Suppressor macrophage treated with lipopolysaccharide for 1 hour (primary cell): ENCODE data around the gene CRK.
"Not testable (repeated sequence)": the region's sequence is repeated elsewhere in the genome, so short reads cannot be mapped to it uniquely, and the experiment has no call there.

Experiments used
- DNase-seq, 3 donors: peaks; one replicate each; pipeline ENCODE4 v3.0.0-alpha.2; 2020 to 2022

The CRK gene

GRCh38 chr17:1462164-1463112 lies 6.4 kb upstream of the CRK start:
- peak; percentile 33 to 35 (median 35) for DNase-seq

GRCh38 chr17:1461198-1461944 lies 5.3 kb upstream of the CRK start:
- peak; percentile 83 to 87 (median 84) for DNase-seq

GRCh38 chr17:1460233-1460632 lies 4.2 kb upstream of the CRK start:
- no peak for DNase-seq

- DNase-seq, result peak; percentile 70 to 82 (median 74)
Measured at GRCh38 chr17:1455291-1455796, 688 bp downstream of the CRK start.

- DNase-seq, result no peak
Measured at GRCh38 chr17:1454541-1454940, 1.5 kb downstream of the CRK start.

- DNase-seq, result not testable (repeated sequence)
Measured at GRCh38 chr17:1453694-1454093, 2.3 kb downstream of the CRK start.

GRCh38 chr17:1452836-1453235 lies 3.2 kb downstream of the CRK start:
- no peak for DNase-seq

- DNase-seq, result not testable (repeated sequence)
Measured at GRCh38 chr17:1450261-1450660, 5.8 kb downstream of the CRK start.

- DNase-seq, result no peak
Measured at GRCh38 chr17:1449412-1449967, 6.5 kb downstream of the CRK start.

- peak in 1 of 3 donors; percentile 17 for DNase-seq
Measured at GRCh38 chr17:1447052-1447451, 9.0 kb downstream of the CRK start.

- DNase-seq, result no peak
Measured at GRCh38 chr17:1446201-1446600, 9.8 kb downstream of the CRK start.

- DNase-seq, result not testable (repeated sequence)
Measured at GRCh38 chr17:1445695-1446094, 10.3 kb downstream of the CRK start.

GRCh38 chr17:1442721-1443120 lies 13.3 kb downstream of the CRK start:
- DNase-seq, result not testable (repeated sequence)

GRCh38 chr17:1442187-1442586 lies 13.8 kb downstream of the CRK start:
- DNase-seq, result no peak

- no peak for DNase-seq
Measured at GRCh38 chr17:1440921-1441320, 15.1 kb downstream of the CRK start.

- peak in 1 of 3 donors; percentile 35 for DNase-seq
Measured at GRCh38 chr17:1438593-1439083, 17.4 kb downstream of the CRK start.

- no peak for DNase-seq
Measured at GRCh38 chr17:1435326-1435725, 20.7 kb downstream of the CRK start.

GRCh38 chr17:1434150-1434549 lies 21.9 kb downstream of the CRK start:
- no peak for DNase-seq

GRCh38 chr17:1431631-1432104 lies 24.4 kb downstream of the CRK start:
- DNase-seq, result no peak

- DNase-seq, result no peak
Measured at GRCh38 chr17:1423456-1424135, 32.4 kb downstream of the CRK start.

GRCh38 chr17:1422885-1423284 lies 33.1 kb downstream of the CRK start:
- peak; percentile 62 to 79 (median 68) for DNase-seq

- no peak for DNase-seq
Measured at GRCh38 chr17:1421470-1421869, 34.6 kb downstream of the CRK start.
